Adrenal gland (tissue), 12 donors: ENCODE results near the gene RSPH6A. TPM values are rescaled to one million over a fixed set of nuclear protein-coding genes. Genes with fewer than 3 reads are reported as not detected.

Experiments used
- DNase-seq, 7 donors: peaks; one replicate each; pipeline ENCODE4 v3.0.0-alpha.2; 2019 to 2020
- H3K27ac ChIP-seq, 5 donors: fragments of 200-600 bp; sonication (generic) in 4 of 5; 1 replicate in 3 of 5; 2 replicates in 2 of 5; pipeline versions ENCODE4 v1.5.1 to v1.8.0; 2016 to 2020; ENCODE audit warnings: mild to moderate bottlenecking in 1 of 5
- H3K27me3 ChIP-seq: fragments of 200-600 bp; 2 replicates; pipeline ENCODE4 v1.8.0; 2021
- H3K36me3 ChIP-seq, 2 donors: fragments of 200-600 bp; replicated peaks in 1 of 2; 1 replicate in 1 of 2; 2 replicates in 1 of 2; pipeline versions ENCODE4 v1.5.1 to v1.8.0; 2018 to 2022
- H3K4me1 ChIP-seq, 2 donors: fragments of 200-600 bp; replicated peaks in 1 of 2; 1 replicate in 1 of 2; 2 replicates in 1 of 2; pipeline versions ENCODE4 v1.5.1 to v1.8.0; 2018 to 2021
- H3K4me3 ChIP-seq, 4 donors: fragments of 200-600 bp; sonication (generic) in 3 of 4; one replicate each; pipeline ENCODE4 v1.5.1; 2016 to 2018
- H3K9me3 ChIP-seq, 3 donors: fragments of 200-600 bp; sonication (generic) in 1 of 3; replicated peaks in 1 of 3; 1 replicate in 2 of 3; 2 replicates in 1 of 3; pipeline versions ENCODE4 v1.5.1 to v1.8.0; 2016 to 2021
- CTCF ChIP-seq, 6 experiments: fragments of 450-650 bp in 4 of 6; fragments of 200-600 bp in 2 of 6; sonication (generic) in 1 of 6; IDR thresholded peaks; 1 replicate in 5 of 6; 2 replicates in 1 of 6; pipeline versions ENCODE4 v1.5.1 to v1.8.0; 2016 to 2021; ENCODE audit warnings: antibody characterized with exemption in 6 of 6, mild to moderate bottlenecking in 2 of 6, moderate library complexity in 1 of 6
- POLR2A ChIP-seq, 2 donors: fragments of 450-650 bp; IDR thresholded peaks; one replicate each; pipeline ENCODE4 v1.6.1; 2017; ENCODE audit warnings: antibody characterized with exemption in 2 of 2, mild to moderate bottlenecking in 2 of 2, moderate library complexity in 1 of 2
- WGBS, 4 donors: extraction: QIAGEN DNeasy Blood & Tissue Kit in 2 of 4; methylation state at CpG; one replicate each; pipeline versions ENCODE4 v1.1.5 to v1.1.7; 2013 to 2017; 5-methylcytosine and 5-hydroxymethylcytosine counted together
- intact Hi-C, 2 donors: fragments of 100-400 bp; cut with DNase I; formaldehyde crosslinking; loops; one replicate each; pipeline versions ENCODE4 v1.14.1 to v1.15.0; 2022 to 2023
- polyA plus RNA-seq, 3 donors: library from polyadenylated mRNA; stranded (reverse); fragments of 200-250 nt in 2 of 3; fragments of 350-450 nt in 1 of 3; fragmentation: Illumina TruSeq in 1 of 3; extraction: RNeasy Lipid Tissue Mini Kit (QIAGEN cat#74804) in 1 of 3; gene quantifications; one replicate each; pipeline ENCODE4 v1.2.3, GENCODE V29; 2013 to 2014
- total RNA-seq, 9 donors: library from RNA; depleted of rRNA in 4 of 9; stranded (reverse); fragments of >200 nt in 4 of 9; fragments of 120-200 nt in 1 of 9; fragmentation: NEBNext Ultra II Directional in 1 of 9; extraction: Animal tissue kit (Norgen Biotek cat#: 25700) in 1 of 9; gene quantifications; one replicate each; pipeline versions ENCODE4 v1.1.0 to v1.2.4, GENCODE V29; 2013 to 2023
- donor health status: healthy with polysubstance abuse.
- donor health status: Bipolar disorder and iron deficiency.
- donor health status: DM: yes; HTN: yes; CAD: no.
- donor health status: DM: no; HTN: no; CAD: no.
- donor health status: DM: no; HTN: no; CAD: no.
- donor health status: DM: yes; HTN: yes; CAD: no.

RSPH6A gene
- total and polyA plus RNA-seq, 12 donors, result 0.06 to 0.24 (median 0.16) TPM; not detected in 8

- Histone ChIP-seq H3K27ac (no peak overlapping the region), H3K27me3 (no peaks in the 10 kb centered on the region), H3K9me3 (no peaks in the 10 kb centered on the region), H3K36me3 (no peaks in the 10 kb centered on the region), H3K4me1 (peaks cover 5 to 7% of the 10 kb centered on the region in 2 donors), H3K4me3 (no peak overlapping the region)
- DNase-seq, result no peak
- TF ChIP-seq CTCF (IDR thresholded peaks at IDR 0.05) (no peak), POLR2A (IDR thresholded peaks at IDR 0.05) (no peak)
- intact Hi-C loops, result no loop called here
These were observed 9.4 kb downstream of the RSPH6A start for GRCh38 chr19:45805719-45806118.

- Histone ChIP-seq H3K4me3 (no peak overlapping the region), H3K27me3 (no peaks in the 10 kb centered on the region), H3K36me3 (no peaks in the 10 kb centered on the region), H3K4me1 (peaks cover 5 to 6% of the 10 kb centered on the region in 2 donors), H3K27ac (no peak overlapping the region), H3K9me3 (no peaks in the 10 kb centered on the region)
- TF ChIP-seq POLR2A (IDR thresholded peaks at IDR 0.05) (no peak), CTCF (IDR thresholded peaks at IDR 0.05) (no peak)
- 88 to 95% (median 94%) methylated on average over 8 of the region's 8 CpGs for WGBS, 4 donors
- intact Hi-C loops, result no loop called here
- no peak for DNase-seq
These were observed 10.2 kb downstream of the RSPH6A start for GRCh38 chr19:45804959-45805230.

- Histone ChIP-seq H3K36me3 (no peaks in the 10 kb centered on the region), H3K9me3 (no peaks in the 10 kb centered on the region), H3K27ac (no peak overlapping the region), H3K4me1 (peaks cover 0 to under 1% of the 10 kb centered on the region in 2 donors), H3K4me3 (no peak overlapping the region), H3K27me3 (no peaks in the 10 kb centered on the region)
- intact Hi-C loops, result no loop called here
- DNase-seq, result no peak
- no peak for TF ChIP-seq CTCF (IDR thresholded peaks at IDR 0.05)
- no peak for TF ChIP-seq POLR2A (IDR thresholded peaks at IDR 0.05)
- WGBS, 4 donors, result 88 to 93% (median 91%) methylated on average over 54 to 57 of the region's 57 CpGs
These were observed 10.8 kb downstream of the RSPH6A start for GRCh38 chr19:45804140-45804958.

- no peak for TF ChIP-seq CTCF (IDR thresholded peaks at IDR 0.05)
- no peak for TF ChIP-seq POLR2A (IDR thresholded peaks at IDR 0.05)
- WGBS, 4 donors, result 75 to 88% (median 83%) methylated on average over 7 of the region's 7 CpGs
- intact Hi-C loops, result no loop called here
These were observed 13.4 kb downstream of the RSPH6A start for GRCh38 chr19:45801603-45802175.

More at GRCh38 chr19:45801603-45802175, 13.4 kb downstream of the RSPH6A start:
- peaks cover 0 to 3% of the 10 kb centered on the region in 2 donors for H3K4me1 ChIP-seq
- no peaks in the 10 kb centered on the region for H3K27me3 ChIP-seq
- H3K36me3 ChIP-seq, result no peaks in the 10 kb centered on the region
- no peaks in the 10 kb centered on the region for H3K9me3 ChIP-seq
- DNase-seq, result no peak
- H3K4me3 ChIP-seq, result no peak overlapping the region
- no peak overlapping the region for H3K27ac ChIP-seq
